Endothelial cell of umbilical vein (primary cell): ENCODE results near the gene LTK. TPM values are rescaled to one million over a fixed set of nuclear protein-coding genes. Genes with fewer than 3 reads are reported as not detected.
A peak's percentile ranks its signal among the peaks of the same experiment; 100 is the strongest.

ENCODE experiments used
- BruUV-seq: library from RNA; stranded (reverse); fragments of 400-500 nt; replicated peaks from 2 replicates; lab custom pipeline; 2021; lab: Mats Ljungman, UMichigan
- CTCF ChIA-PET: fragments of 300-600, 350-600 bp; sonication (Branson Sonifier 250); formaldehyde crosslinking; loops from one replicate; lab custom pipeline; 2021; ENCODE audit warnings: antibody characterized with exemption, inconsistent platforms; lab: Charles Lee
- POLR2A ChIA-PET: fragments of 300-600, 350-600 bp; sonication (Branson Sonifier 250); formaldehyde crosslinking; loops from one replicate; lab custom pipeline; 2021; ENCODE audit warnings: antibody characterized with exemption, inconsistent platforms; lab: Charles Lee
- DNase-seq: peaks from one replicate; pipeline ENCODE4 v3.0.0-alpha.2; 2011; ENCODE audit warnings: low read depth, low spot score
- FAIRE-seq: peaks from 2 replicates; lab custom pipeline; 2011; peaks lifted over from hg19 to GRCh38; lab: Jason Lieb, UNC
- H2AFZ ChIP-seq: 2 replicates; pipeline ENCODE4 v1.6.0; 2012; ENCODE audit warnings: low read depth, low read length, control low read depth, inconsistent platforms
- H3K27ac ChIP-seq: 2 replicates; pipeline ENCODE4 v1.5.1; 2011; ENCODE audit warnings: low read depth, mild to moderate bottlenecking, control low read depth, low read length, moderate library complexity; ENCODE audit not compliant: insufficient read depth
- H3K27me3 ChIP-seq, 2 experiments: 2 replicates each; pipeline versions ENCODE4 v1.6.0 to v1.6.1; 2011; ENCODE audit warnings: low read length in 2 of 2, mixed read lengths in 1 of 2; ENCODE audit not compliant: control insufficient read depth in 2 of 2, insufficient read depth in 2 of 2
- H3K36me3 ChIP-seq, 2 experiments: 2 replicates in 1 of 2; 3 replicates in 1 of 2; pipeline ENCODE4 v1.5.1; 2011; ENCODE audit warnings: low read length in 2 of 2, mild to moderate bottlenecking in 1 of 2, moderate library complexity in 1 of 2; ENCODE audit not compliant: control insufficient read depth in 2 of 2, insufficient read depth in 2 of 2; ENCODE audit errors: extremely low read depth in 1 of 2
- H3K4me1 ChIP-seq: 3 replicates; pipeline ENCODE4 v1.5.1; 2011; ENCODE audit warnings: mild to moderate bottlenecking, low read length; ENCODE audit not compliant: control insufficient read depth, insufficient read depth; ENCODE audit errors: extremely low read depth
- H3K4me2 ChIP-seq: 2 replicates; pipeline ENCODE4 v1.6.1; 2011; ENCODE audit warnings: low read length, control low read depth, mixed read lengths; ENCODE audit not compliant: insufficient read depth
- H3K4me3 ChIP-seq, 3 experiments: fragments of 200-600 bp in 1 of 3; sonication (generic), shearing (Covaris generic) in 1 of 3; replicated peaks in 1 of 3; 2 replicates each; pipeline ENCODE4 v1.5.1; 2011 to 2016; ENCODE audit warnings: control low read depth in 3 of 3, low read length in 3 of 3, mild to moderate bottlenecking in 2 of 3, inconsistent platforms in 1 of 3, low read depth in 1 of 3, moderate library complexity in 1 of 3; ENCODE audit not compliant: insufficient read depth in 1 of 3
- H3K79me2 ChIP-seq: 2 replicates; pipeline ENCODE4 v1.6.0; 2012; ENCODE audit warnings: low read length, inconsistent platforms; ENCODE audit not compliant: control insufficient read depth, insufficient read depth
- H3K9ac ChIP-seq: replicated peaks from 2 replicates; pipeline ENCODE3; 2011; ENCODE audit warnings: low read length, control low read depth; ENCODE audit not compliant: insufficient read depth; ENCODE audit errors: extremely low read depth
- H3K9me1 ChIP-seq: replicated peaks from 3 replicates; pipeline ENCODE4 v1.6.0; 2011; ENCODE audit warnings: mild to moderate bottlenecking, low read length; ENCODE audit not compliant: control insufficient read depth, insufficient read depth; ENCODE audit errors: extremely low read depth
- H3K9me3 ChIP-seq: replicated peaks from 2 replicates; pipeline ENCODE4 v1.5.1; 2012; ENCODE audit warnings: low read length, inconsistent platforms; ENCODE audit not compliant: control insufficient read depth, insufficient read depth
- H4K20me1 ChIP-seq: replicated peaks from 2 replicates; pipeline ENCODE3; 2011; ENCODE audit warnings: mild to moderate bottlenecking, low read length; ENCODE audit not compliant: control insufficient read depth, insufficient read depth; ENCODE audit errors: extremely low read depth
- CTCF ChIP-seq, 2 donors: IDR thresholded peaks; 1 replicate in 1 of 2; 2 replicates in 1 of 2; pipeline ENCODE4 v1.5.1; 2011; ENCODE audit warnings: low read length in 2 of 2, mild to moderate bottlenecking in 2 of 2, moderate library complexity in 2 of 2, control low read depth in 1 of 2, inconsistent platforms in 1 of 2, low read depth in 1 of 2; ENCODE audit not compliant: insufficient read depth in 1 of 2; ENCODE audit errors: extremely low read depth in 1 of 2
- EZH2 ChIP-seq: IDR thresholded peaks from 2 replicates; pipeline ENCODE4 v1.6.1; 2012; ENCODE audit warnings: borderline replicate concordance, low read depth, mild to moderate bottlenecking, moderate library complexity, low read length, inconsistent platforms; ENCODE audit not compliant: severe bottlenecking
- MYC ChIP-seq: IDR thresholded peaks from one replicate; pipeline ENCODE4 v1.6.1; 2011; ENCODE audit warnings: mild to moderate bottlenecking, low read depth, low read length
- POLR2AphosphoS5 ChIP-seq: IDR thresholded peaks from 2 replicates; pipeline ENCODE4 v1.6.1; 2012; ENCODE audit warnings: low read depth, mild to moderate bottlenecking, control low read depth, low read length, moderate library complexity; ENCODE audit not compliant: insufficient read depth
- dilution Hi-C: fragments of 300-500 bp; cut with MboI; formaldehyde crosslinking; loops from one replicate; pipeline ENCODE4 v1.15.0; 2019; ENCODE audit warnings: low sequenced_read_pairs; ENCODE audit not compliant: extremely low pct_ligation_motif_present
- intact Hi-C: fragments of 100-400 bp; cut with micrococcal nuclease; formaldehyde crosslinking; loops from one replicate; pipeline ENCODE4 v1.10.0; 2022
- polyA plus RNA-seq, 4 experiments: library from polyadenylated mRNA; depleted of rRNA in 3 of 4; stranded (reverse) in 3 of 4; unstranded in 1 of 4; fragments of >200 nt; gene quantifications; 2 replicates each; pipeline versions ENCODE4 v1.2.1 to v1.2.3, GENCODE V29; 2011 to 2012; ENCODE audit warnings: missing spikeins in 1 of 4
- total RNA-seq: library from RNA; stranded (reverse); gene quantifications from 2 replicates; pipeline ENCODE4 v1.2.3, GENCODE V29; 2021

Gene LTK
- total and polyA plus RNA-seq, 2 donors (not counting 3 experiments of a cell fraction or from before 2014, with no cell fraction given), result 0.15 to 0.17 TPM

GRCh38 chr15:41492597-41493204 is 20.9 kb downstream of the LTK start:
- H3K79me2 ChIP-seq, result no peaks in the 10 kb centered on the region
- peak overlapping the region; percentile 69 for H3K4me2 ChIP-seq
- POLR2A ChIA-PET, result no interaction called here
- peaks cover 32% of the 10 kb centered on the region for H3K4me1 ChIP-seq
- H3K27ac ChIP-seq, result no peak overlapping the region
- H3K27me3 ChIP-seq, result peaks cover 19 to 30% of the 10 kb centered on the region in 2 experiments
- H3K9ac ChIP-seq, result no peak overlapping the region
- no peaks in the 10 kb centered on the region for H3K36me3 ChIP-seq
- dilution Hi-C loops, result no loop called here
- H3K9me3 ChIP-seq, result no peaks in the 10 kb centered on the region
- peak overlapping the region; percentile 13 to 51 (median 49) for H3K4me3 ChIP-seq
- no peaks in the 10 kb centered on the region for H3K9me1 ChIP-seq
- H2AFZ ChIP-seq, result peak overlapping the region; percentile 93
- BruUV-seq, result no TSS peak
- intact Hi-C loops, result no loop called here
- H4K20me1 ChIP-seq, result no peaks in the 10 kb centered on the region
- DNase-seq, result no peak
- no peak for TF ChIP-seq MYC
- TF ChIP-seq CTCF (IDR thresholded peaks at IDR 0.05; ENCODE audit: extremely low read depth in 1 of 2, insufficient read depth in 1 of 2, low read depth in 1 of 2, low read length in 2 of 2), result no peak
- no peak for TF ChIP-seq EZH2
- FAIRE-seq, result no peak
- CTCF ChIA-PET, result interaction anchor here (0.6 to 3.1 kb wide), 6 partner anchors 9 to 784 kb away, joined by 3 to 16 read pairs (median 4); partner anchors contain the start of gene RPAP1

- Histone ChIP-seq H4K20me1 (no peaks in the 10 kb centered on the region), H3K9me1 (no peaks in the 10 kb centered on the region), H3K4me2 (no peak overlapping the region), H3K79me2 (no peaks in the 10 kb centered on the region), H2AFZ (no peak overlapping the region), H3K36me3 (no peaks in the 10 kb centered on the region), H3K9ac (no peak overlapping the region), H3K4me1 (peaks cover 38% of the 10 kb centered on the region), H3K4me3 (no peak overlapping the region), H3K27ac (no peak overlapping the region), H3K27me3 (peaks cover 18 to 30% of the 10 kb centered on the region in 2 experiments), H3K9me3 (no peaks in the 10 kb centered on the region)
- POLR2A ChIA-PET, result no interaction called here
- DNase-seq (no peak), FAIRE-seq (no peak)
- TF ChIP-seq POLR2AphosphoS5 (no peak), MYC (no peak), CTCF (IDR thresholded peaks at IDR 0.05; ENCODE audit: extremely low read depth in 1 of 2, insufficient read depth in 1 of 2, low read depth in 1 of 2, low read length in 2 of 2) (no peak)
- CTCF ChIA-PET, result interaction anchor here (2.1 to 3.1 kb wide), 2 partner anchors 10 to 26 kb away, joined by 6 to 16 read pairs; no protein-coding TSS in a partner anchor
- dilution Hi-C loops, result no loop called here
- BruUV-seq, result no TSS peak
- intact Hi-C loops, result no loop called here
Measured at GRCh38 chr15:41491889-41492288, 21.7 kb downstream of the LTK start.
